ENCODE results near the gene YIPF1.
A peak's percentile ranks its signal among the peaks of the same experiment; 100 is the strongest.

The YIPF1 gene

DNA sequence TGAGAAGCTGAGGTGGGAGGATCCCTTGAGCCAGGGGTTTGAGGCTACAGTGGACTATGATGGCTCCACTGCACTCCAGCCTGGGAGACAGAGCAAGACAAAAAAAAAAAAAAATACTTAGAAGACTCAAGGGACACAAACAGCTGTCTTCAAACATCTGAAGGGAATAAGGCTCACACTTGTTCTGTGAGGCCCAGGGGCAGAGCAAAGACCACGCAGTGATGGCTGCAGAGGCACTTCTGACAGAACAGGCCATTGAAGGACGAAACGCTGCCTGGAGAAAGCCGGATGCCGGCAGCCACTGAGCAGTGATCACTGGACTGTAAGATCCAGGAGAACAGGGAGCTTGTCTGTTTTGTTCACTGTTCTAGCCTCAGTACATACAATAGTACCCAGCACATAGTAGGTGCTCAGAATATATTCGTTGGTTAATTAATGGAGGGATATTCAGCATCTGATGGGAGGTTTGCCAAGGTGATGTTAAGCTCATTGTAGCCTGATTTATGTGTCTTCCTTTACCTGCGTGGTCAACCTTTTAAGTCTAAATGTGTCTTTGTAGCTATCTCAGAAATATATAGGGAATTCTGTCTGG is 39.4 kb downstream of the YIPF1 start:
- no peaks in the 10 kb centered on the region for H3K4me1 ChIP-seq (ENCODE audit: low read depth, poor library complexity, severe bottlenecking)
- H4K20me1 ChIP-seq (ENCODE audit: insufficient read depth) = no peaks in the 10 kb centered on the region
- H3K36me3 ChIP-seq (ENCODE audit: insufficient read depth) = no peaks in the 10 kb centered on the region
- H3K27ac ChIP-seq = no peak overlapping the region
- H3K27me3 ChIP-seq (ENCODE audit: insufficient read depth, low read depth) = no peaks in the 10 kb centered on the region
- H2AFZ ChIP-seq (ENCODE audit: low read depth) = no peak overlapping the region
- no peaks in the 10 kb centered on the region for H3K79me2 ChIP-seq (ENCODE audit: insufficient read depth, low read depth)
- no peak overlapping the region for H3K4me2 ChIP-seq
- no peak overlapping the region for H3K4me3 ChIP-seq (IDR thresholded peaks at IDR 0.05; ENCODE audit: insufficient read depth, low read depth, low read length)
- TF ChIP-seq, protein P1, sequence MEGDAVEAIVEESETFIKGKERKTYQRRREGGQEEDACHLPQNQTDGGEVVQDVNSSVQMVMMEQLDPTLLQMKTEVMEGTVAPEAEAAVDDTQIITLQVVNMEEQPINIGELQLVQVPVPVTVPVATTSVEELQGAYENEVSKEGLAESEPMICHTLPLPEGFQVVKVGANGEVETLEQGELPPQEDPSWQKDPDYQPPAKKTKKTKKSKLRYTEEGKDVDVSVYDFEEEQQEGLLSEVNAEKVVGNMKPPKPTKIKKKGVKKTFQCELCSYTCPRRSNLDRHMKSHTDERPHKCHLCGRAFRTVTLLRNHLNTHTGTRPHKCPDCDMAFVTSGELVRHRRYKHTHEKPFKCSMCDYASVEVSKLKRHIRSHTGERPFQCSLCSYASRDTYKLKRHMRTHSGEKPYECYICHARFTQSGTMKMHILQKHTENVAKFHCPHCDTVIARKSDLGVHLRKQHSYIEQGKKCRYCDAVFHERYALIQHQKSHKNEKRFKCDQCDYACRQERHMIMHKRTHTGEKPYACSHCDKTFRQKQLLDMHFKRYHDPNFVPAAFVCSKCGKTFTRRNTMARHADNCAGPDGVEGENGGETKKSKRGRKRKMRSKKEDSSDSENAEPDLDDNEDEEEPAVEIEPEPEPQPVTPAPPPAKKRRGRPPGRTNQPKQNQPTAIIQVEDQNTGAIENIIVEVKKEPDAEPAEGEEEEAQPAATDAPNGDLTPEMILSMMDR (conservative IDR thresholded peaks at IDR 0.05; ENCODE audit: low read depth, low read length) = no peak
- H3K9ac ChIP-seq = no peak overlapping the region

DNA sequence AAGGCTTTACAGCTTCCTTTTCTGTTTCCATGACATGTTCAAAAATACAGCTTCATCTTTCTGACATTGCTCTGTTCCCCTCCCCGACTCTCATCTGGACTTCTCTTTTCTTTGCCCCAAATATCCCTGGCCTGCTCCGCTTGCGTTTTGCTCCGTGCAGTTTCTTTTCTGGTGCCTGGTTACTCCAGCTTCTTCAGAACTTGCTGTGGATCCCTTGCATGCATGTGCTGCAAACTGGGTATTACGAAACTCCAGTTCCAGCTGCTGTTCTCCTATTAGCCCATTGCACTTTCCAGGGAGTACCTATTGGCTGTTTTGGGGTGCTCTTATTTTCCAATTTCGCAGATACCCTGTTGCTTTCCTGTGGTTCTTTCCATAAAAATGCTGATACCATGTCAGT is 41.6 kb downstream of the YIPF1 start:
- no peaks in the 10 kb centered on the region for H3K79me2 ChIP-seq (ENCODE audit: insufficient read depth, low read depth)
- no peaks in the 10 kb centered on the region for H3K4me1 ChIP-seq (ENCODE audit: low read depth, poor library complexity, severe bottlenecking)
- no peaks in the 10 kb centered on the region for H3K27me3 ChIP-seq (ENCODE audit: insufficient read depth, low read depth)
- no peak overlapping the region for H3K4me3 ChIP-seq (IDR thresholded peaks at IDR 0.05; ENCODE audit: insufficient read depth, low read depth, low read length)
- no peak overlapping the region for H2AFZ ChIP-seq (ENCODE audit: low read depth)
- TF ChIP-seq, protein P1 (conservative IDR thresholded peaks at IDR 0.05; ENCODE audit: low read depth, low read length) = no peak
- H4K20me1 ChIP-seq (ENCODE audit: insufficient read depth) = no peaks in the 10 kb centered on the region
- no peak overlapping the region for H3K9ac ChIP-seq
- no peak overlapping the region for H3K4me2 ChIP-seq
- no peaks in the 10 kb centered on the region for H3K36me3 ChIP-seq (ENCODE audit: insufficient read depth)
- H3K27ac ChIP-seq = no peak overlapping the region

DNA sequence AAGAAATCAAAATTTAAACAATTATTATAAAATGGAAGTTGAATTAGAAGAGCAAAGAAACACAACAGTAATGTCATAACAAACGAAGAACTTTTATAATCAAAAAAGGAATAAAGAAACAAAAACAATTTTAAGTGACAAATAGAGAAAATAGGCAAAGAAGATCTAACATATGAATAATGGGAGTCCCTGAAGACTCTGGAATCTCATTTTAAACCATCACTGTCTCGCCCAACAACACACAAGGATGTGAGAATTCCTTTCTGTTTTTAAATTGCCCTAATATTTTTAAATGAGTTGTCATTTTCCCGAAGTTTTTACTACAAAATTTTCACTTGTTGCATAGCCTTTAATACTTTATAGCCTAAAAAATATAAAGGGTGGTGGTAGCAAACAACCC is 47.2 kb downstream of the YIPF1 start:
- no peaks in the 10 kb centered on the region for H3K27me3 ChIP-seq (ENCODE audit: insufficient read depth, low read depth)
- H3K79me2 ChIP-seq (ENCODE audit: insufficient read depth, low read depth) = peaks cover 6% of the 10 kb centered on the region
- no peak overlapping the region for H2AFZ ChIP-seq (ENCODE audit: low read depth)
- no peak overlapping the region for H3K9ac ChIP-seq
- H3K4me2 ChIP-seq = no peak overlapping the region
- TF ChIP-seq, protein P1 (conservative IDR thresholded peaks at IDR 0.05; ENCODE audit: low read depth, low read length) = no peak
- H3K36me3 ChIP-seq (ENCODE audit: insufficient read depth) = no peaks in the 10 kb centered on the region
- peaks cover 5% of the 10 kb centered on the region for H3K4me1 ChIP-seq (ENCODE audit: low read depth, poor library complexity, severe bottlenecking)
- H3K27ac ChIP-seq = no peak overlapping the region
- no peaks in the 10 kb centered on the region for H4K20me1 ChIP-seq (ENCODE audit: insufficient read depth)
- no peak overlapping the region for H3K4me3 ChIP-seq (IDR thresholded peaks at IDR 0.05; ENCODE audit: insufficient read depth, low read depth, low read length)

DNA sequence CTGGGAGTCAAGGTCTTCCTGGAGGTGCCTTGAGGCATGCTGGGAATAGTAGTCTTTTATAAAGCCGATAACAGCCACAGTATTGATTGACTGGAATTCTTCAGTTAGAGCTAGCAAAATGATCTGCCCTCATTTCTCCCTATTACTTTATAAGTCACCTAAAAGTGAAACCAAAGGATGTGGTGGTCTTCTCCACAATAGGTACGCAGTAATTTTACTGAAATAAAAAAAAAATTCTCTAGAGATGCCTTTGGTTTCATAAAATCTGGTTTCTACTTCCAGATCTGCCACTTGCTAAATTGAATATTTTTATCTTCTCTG is 51.0 kb downstream of the YIPF1 start:
- Histone ChIP-seq H4K20me1 (ENCODE audit: insufficient read depth) (0 out of 2 replicates have a peak, but pooled peaks cover 4% of the 10 kb centered on the region), H3K27me3 (ENCODE audit: insufficient read depth, low read depth) (no peaks in the 10 kb centered on the region), H3K27ac (peak overlapping the region; percentile 96), H3K79me2 (ENCODE audit: insufficient read depth, low read depth) (peaks cover 44% of the 10 kb centered on the region), H3K36me3 (ENCODE audit: insufficient read depth) (peaks cover 4% of the 10 kb centered on the region; the same call in 1 of the 2 replicates), H3K4me3 (IDR thresholded peaks at IDR 0.05; ENCODE audit: insufficient read depth, low read depth, low read length) (no peak overlapping the region), H3K9ac (peak overlapping the region; percentile 95; the same call in 1 of the 2 replicates), H2AFZ (ENCODE audit: low read depth) (peak overlapping the region; percentile 75), H3K4me1 (ENCODE audit: low read depth, poor library complexity, severe bottlenecking) (peaks cover 21% of the 10 kb centered on the region), H3K4me2 (peak overlapping the region; percentile 63)
- TF ChIP-seq, protein P1 (conservative IDR thresholded peaks at IDR 0.05; ENCODE audit: low read depth, low read length) = no peak; the same call in 1 of the 2 replicates
